ENCODE data around the gene TAOK3.
A peak's percentile ranks its signal among the peaks of the same experiment; 100 is the strongest.

Gene TAOK3

GRCh38 chr12:118315821-118316220, 56.9 kb downstream of the TAOK3 start:
- no peak for DNase-seq (ENCODE audit: low read depth)
- no peak for TF ChIP-seq CTCF (IDR thresholded peaks at IDR 0.05; ENCODE audit: low read depth, low read length, missing control alignments)
- H3K4me3 ChIP-seq (ENCODE audit: low read depth, low read length), result no peak overlapping the region

GRCh38 chr12:118312578-118312977, 60.1 kb downstream of the TAOK3 start:
- TF ChIP-seq CTCF (IDR thresholded peaks at IDR 0.05; ENCODE audit: low read depth, low read length, missing control alignments), result no peak
- no peak for DNase-seq (ENCODE audit: low read depth)
- no peak overlapping the region; the same call in 1 of the 2 replicates for H3K4me3 ChIP-seq (ENCODE audit: low read depth, low read length)

- TF ChIP-seq CTCF (IDR thresholded peaks at IDR 0.05; ENCODE audit: low read depth, low read length, missing control alignments), result no peak
- no peak for DNase-seq (ENCODE audit: low read depth)
- no peak overlapping the region for H3K4me3 ChIP-seq (ENCODE audit: low read depth, low read length)
Observed at GRCh38 chr12:118311666-118312065, 61.0 kb downstream of the TAOK3 start.

GRCh38 chr12:118310320-118310719, 62.4 kb downstream of the TAOK3 start:
- no peak for TF ChIP-seq CTCF (IDR thresholded peaks at IDR 0.05; ENCODE audit: low read depth, low read length, missing control alignments)
- no peak for DNase-seq (ENCODE audit: low read depth)
- no peak overlapping the region for H3K4me3 ChIP-seq (ENCODE audit: low read depth, low read length)

- H3K4me3 ChIP-seq (ENCODE audit: low read depth, low read length), result peak overlapping the region; percentile 56; the same call in 1 of the 2 replicates
- peak; percentile 59 for DNase-seq (ENCODE audit: low read depth)
Observed at GRCh38 chr12:118308006-118308405, 64.7 kb downstream of the TAOK3 start.

GRCh38 chr12:118307069-118307954, 65.4 kb downstream of the TAOK3 start:
- no peak for TF ChIP-seq CTCF (IDR thresholded peaks at IDR 0.05; ENCODE audit: low read depth, low read length, missing control alignments)
- DNase-seq (ENCODE audit: low read depth), result peak; percentile 45
- peak overlapping the region; percentile 56 for H3K4me3 ChIP-seq (ENCODE audit: low read depth, low read length)

GRCh38 chr12:118304093-118304492, 68.6 kb downstream of the TAOK3 start:
- no peak for TF ChIP-seq CTCF (IDR thresholded peaks at IDR 0.05; ENCODE audit: low read depth, low read length, missing control alignments)
- DNase-seq (ENCODE audit: low read depth), result no peak
- no peak overlapping the region for H3K4me3 ChIP-seq (ENCODE audit: low read depth, low read length)
